NOMO-1 treated with dmso at 0.1 percent for 144 hours (cell line): Measurements from ENCODE around the gene IL16.
"Not testable (repeated sequence)": the region's sequence is repeated elsewhere in the genome, so short reads cannot be mapped to it uniquely, and the experiment has no call there.

Experiments used
- DNase-seq: peaks from one replicate; lab custom pipeline; 2025; ENCODE audit not compliant: unreplicated experiment; lab: John Stamatoyannopoulos, UW

Gene IL16

GRCh38 chr15:81199031-81199779 is 2.5 kb downstream of the IL16 start:
- no peak for DNase-seq

- DNase-seq: no peak
These were observed 9.3 kb downstream of the IL16 start for GRCh38 chr15:81206018-81206417.

- DNase-seq: not testable (repeated sequence)
These were observed 11.3 kb downstream of the IL16 start for GRCh38 chr15:81207987-81208386.

GRCh38 chr15:81209635-81210034 is 13.0 kb downstream of the IL16 start:
- no peak for DNase-seq

- no peak for DNase-seq
These were observed 14.7 kb downstream of the IL16 start for GRCh38 chr15:81211376-81211775.

- no peak for DNase-seq
These were observed 17.3 kb downstream of the IL16 start for GRCh38 chr15:81213982-81214381.

- DNase-seq: no peak
These were observed 18.9 kb downstream of the IL16 start for GRCh38 chr15:81215531-81215930.

GRCh38 chr15:81215983-81216382 is 19.3 kb downstream of the IL16 start:
- no peak for DNase-seq

- DNase-seq: no peak
These were observed 19.7 kb downstream of the IL16 start for GRCh38 chr15:81216422-81216821.

- no peak for DNase-seq
These were observed 24.8 kb downstream of the IL16 start for GRCh38 chr15:81221449-81221848.

- no peak for DNase-seq
These were observed 25.3 kb downstream of the IL16 start for GRCh38 chr15:81222007-81222406.

- DNase-seq: no peak
These were observed 26.8 kb downstream of the IL16 start for GRCh38 chr15:81223346-81223971.

- DNase-seq: no peak
These were observed 27.6 kb downstream of the IL16 start for GRCh38 chr15:81224232-81224631.

GRCh38 chr15:81225161-81225671 is 28.5 kb downstream of the IL16 start:
- DNase-seq: peak; percentile 2

GRCh38 chr15:81227716-81228115 is 31.0 kb downstream of the IL16 start:
- DNase-seq: no peak

GRCh38 chr15:81229586-81229985 is 32.9 kb downstream of the IL16 start:
- no peak for DNase-seq

- DNase-seq: no peak
These were observed 38.8 kb downstream of the IL16 start for GRCh38 chr15:81235276-81236123.

- DNase-seq: no peak
These were observed 42.5 kb downstream of the IL16 start for GRCh38 chr15:81239190-81239589.

- no peak for DNase-seq
These were observed 46.1 kb downstream of the IL16 start for GRCh38 chr15:81242778-81243177.

GRCh38 chr15:81244306-81244705 is 47.6 kb downstream of the IL16 start:
- no peak for DNase-seq

- no peak for DNase-seq
These were observed 57.2 kb downstream of the IL16 start for GRCh38 chr15:81253846-81254245.
